HL-60 (cell line): ENCODE measurements around the gene PDHX.

Experiments
- DNase-seq, 2 experiments: peaks; one replicate each; pipeline ENCODE4 v3.0.0-alpha.2; 2010 to 2020; ENCODE audit warnings: low read depth in 1 of 2, low spot score in 1 of 2
- H3K27ac ChIP-seq: fragments of 250-450 bp; sonication (Bioruptor Pico); replicated peaks from 2 replicates; pipeline ENCODE4 v1.5.1; 2020; ENCODE audit warnings: mild to moderate bottlenecking, moderate library complexity
- H3K27me3 ChIP-seq: fragments of 250-450 bp; sonication (Bioruptor Pico); 2 replicates; pipeline ENCODE4 v1.5.1; 2021; ENCODE audit warnings: mild to moderate bottlenecking, moderate library complexity; ENCODE audit not compliant: insufficient read depth, poor library complexity, severe bottlenecking
- H3K4me3 ChIP-seq: replicated peaks from 2 replicates; pipeline ENCODE4 v1.5.1; 2011; ENCODE audit warnings: mild to moderate bottlenecking, control low read depth, low read length; ENCODE audit not compliant: insufficient read depth
- CTCF ChIP-seq: IDR thresholded peaks from one replicate; pipeline ENCODE4 v1.5.1; 2011; ENCODE audit warnings: low read length, control low read depth, inconsistent platforms; ENCODE audit not compliant: insufficient read depth
- GABPA ChIP-seq: IDR thresholded peaks from 2 replicates; pipeline ENCODE4 v1.6.1; 2012; ENCODE audit warnings: low read depth
- POLR2AphosphoS5 ChIP-seq: IDR thresholded peaks from 2 replicates; pipeline ENCODE4 v1.6.1; 2012; ENCODE audit warnings: low read depth
- REST ChIP-seq: IDR thresholded peaks from 2 replicates; pipeline ENCODE4 v1.6.1; 2012; ENCODE audit warnings: low read depth; ENCODE audit not compliant: insufficient replicate concordance
- SPI1 ChIP-seq: IDR thresholded peaks from 2 replicates; pipeline ENCODE4 v1.6.1; 2012; ENCODE audit warnings: low read depth, mild to moderate bottlenecking, borderline replicate concordance

The PDHX gene

GRCh38 chr11:34977089-34977912 is 60.9 kb downstream of the PDHX start:
- H3K4me3 ChIP-seq = no peak overlapping the region
- no peak for DNase-seq
- TF ChIP-seq SPI1 (no peak), POLR2AphosphoS5 (no peak), CTCF (no peak)
- no peak overlapping the region for H3K27ac ChIP-seq
- no peaks in the 10 kb centered on the region for H3K27me3 ChIP-seq

GRCh38 chr11:34978236-34979191 is 62.1 kb downstream of the PDHX start:
- no peak for TF ChIP-seq GABPA
- TF ChIP-seq CTCF = no peak
- no peak for TF ChIP-seq POLR2AphosphoS5
- TF ChIP-seq REST = no peak
- TF ChIP-seq SPI1 = no peak
- no peak for DNase-seq
- Histone ChIP-seq H3K27ac (no peak overlapping the region), H3K4me3 (no peak overlapping the region), H3K27me3 (no peaks in the 10 kb centered on the region)

GRCh38 chr11:34984514-34984913 is 68.1 kb downstream of the PDHX start:
- no peak for DNase-seq
- Histone ChIP-seq H3K4me3 (no peak overlapping the region), H3K27me3 (no peaks in the 10 kb centered on the region), H3K27ac (no peak overlapping the region)
- TF ChIP-seq POLR2AphosphoS5 = no peak

- TF ChIP-seq POLR2AphosphoS5 (no peak), CTCF (no peak), GABPA (no peak), REST (no peak), SPI1 (no peak)
- Histone ChIP-seq H3K4me3 (no peak overlapping the region), H3K27ac (no peak overlapping the region), H3K27me3 (no peaks in the 10 kb centered on the region)
- DNase-seq = no peak
Measured at GRCh38 chr11:34986883-34987520, 70.6 kb downstream of the PDHX start.
